Activated naive CD4-positive, alpha-beta T cell treated with Interleukin-2 at 50 U/mL for 16 hours (primary cell): Measurements from ENCODE around the gene GPR68.
"Not testable (repeated sequence)": the region's sequence is repeated elsewhere in the genome, so short reads cannot be mapped to it uniquely, and the experiment has no call there.

Source experiments
- DNase-seq: peaks from one replicate; pipeline ENCODE4 v3.0.0-alpha.2; 2020

Gene GPR68

GRCh38 chr14:91272341-91273272, 28.1 kb upstream of the GPR68 start:
- DNase-seq: no peak

GRCh38 chr14:91271639-91272038, 27.1 kb upstream of the GPR68 start:
- DNase-seq: no peak

DNA sequence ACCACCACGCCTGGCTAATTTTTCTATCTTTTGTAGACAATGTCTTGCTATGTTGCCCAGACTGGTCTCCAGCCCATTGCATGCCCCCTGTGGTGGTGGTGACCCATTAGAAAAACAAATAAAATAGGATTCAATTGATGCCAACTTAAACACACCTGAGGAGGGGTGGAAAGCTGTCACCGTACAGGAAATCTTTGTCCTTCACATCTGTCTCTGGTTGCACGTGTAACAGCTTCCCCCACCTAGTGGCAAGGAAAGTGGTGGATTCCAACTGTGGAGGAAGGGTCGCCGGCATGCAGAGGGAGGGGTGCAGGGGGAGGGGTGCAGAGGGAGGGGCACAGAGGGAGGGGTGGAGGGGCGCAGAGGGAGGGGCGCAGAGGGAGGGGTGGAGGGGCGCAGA, 26.1 kb upstream of the GPR68 start:
- DNase-seq: no peak

- no peak for DNase-seq
Measured at GRCh38 chr14:91270188-91270587, 25.7 kb upstream of the GPR68 start.

DNA sequence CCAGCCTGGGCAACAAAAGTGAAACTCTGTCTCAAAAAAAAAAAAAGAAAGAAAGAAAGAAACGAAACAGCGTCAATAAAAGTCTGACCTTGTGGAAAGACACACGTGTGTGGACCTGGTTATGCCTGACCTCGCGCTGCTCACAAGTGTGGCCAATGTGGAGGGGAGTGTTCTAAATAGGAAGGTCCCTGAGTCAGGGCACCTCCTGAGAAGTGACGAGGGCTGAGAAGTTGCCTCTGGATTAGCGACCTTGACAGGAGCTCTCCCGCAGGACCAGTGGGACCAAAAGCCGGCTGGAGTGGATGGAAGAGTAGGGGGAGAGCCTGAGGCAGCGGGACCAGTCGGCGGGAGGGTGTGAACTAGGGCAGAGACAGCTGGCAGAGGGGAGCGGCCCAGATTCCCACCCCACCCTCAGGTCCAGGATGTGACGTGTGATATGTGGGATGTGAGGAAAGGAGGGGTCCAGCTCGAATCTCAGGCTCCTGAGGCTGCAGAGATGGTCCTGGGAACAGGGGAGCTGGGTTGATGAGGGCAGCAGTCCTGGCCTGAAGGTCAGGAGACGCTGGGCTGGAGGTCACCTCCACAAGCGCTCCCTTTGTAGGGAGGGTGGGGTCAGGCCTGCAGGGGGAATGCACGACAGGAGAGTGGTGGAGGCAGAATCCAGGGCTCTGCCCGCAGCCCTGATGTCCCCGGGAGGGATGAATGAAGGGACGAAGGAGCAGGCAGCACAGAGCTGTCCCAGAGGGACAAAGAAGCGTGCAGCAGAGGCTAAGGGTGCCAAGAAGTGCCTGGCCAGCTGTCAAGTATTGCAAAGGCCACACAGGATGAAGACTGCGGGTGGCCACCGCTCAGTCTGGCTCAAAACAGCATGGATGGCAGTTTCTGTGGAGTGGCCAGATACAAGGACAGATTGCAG, 24.8 kb upstream of the GPR68 start:
- no peak for DNase-seq

DNA sequence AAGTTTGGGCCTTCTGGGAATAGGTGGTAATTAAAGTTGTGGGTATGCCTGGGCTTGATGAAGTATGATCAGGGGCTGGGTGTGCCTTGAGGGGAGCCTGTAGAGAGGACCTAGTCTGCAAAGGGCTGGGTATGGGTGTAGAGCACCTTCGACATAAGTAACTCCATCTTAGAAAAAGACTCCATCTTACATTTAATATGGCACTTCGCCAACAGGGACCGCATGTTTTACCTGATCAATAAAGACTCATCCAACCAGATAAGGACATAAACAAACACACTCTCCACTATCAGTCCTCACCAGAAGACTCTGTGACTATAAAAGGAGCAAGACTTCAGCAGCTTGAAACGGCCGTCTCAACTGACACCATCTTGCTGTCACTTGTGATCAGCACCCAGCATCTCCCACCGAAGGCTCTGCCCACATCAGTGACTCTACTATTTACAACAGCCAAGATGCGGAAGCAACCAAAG, 23.5 kb upstream of the GPR68 start:
- no peak for DNase-seq

DNA sequence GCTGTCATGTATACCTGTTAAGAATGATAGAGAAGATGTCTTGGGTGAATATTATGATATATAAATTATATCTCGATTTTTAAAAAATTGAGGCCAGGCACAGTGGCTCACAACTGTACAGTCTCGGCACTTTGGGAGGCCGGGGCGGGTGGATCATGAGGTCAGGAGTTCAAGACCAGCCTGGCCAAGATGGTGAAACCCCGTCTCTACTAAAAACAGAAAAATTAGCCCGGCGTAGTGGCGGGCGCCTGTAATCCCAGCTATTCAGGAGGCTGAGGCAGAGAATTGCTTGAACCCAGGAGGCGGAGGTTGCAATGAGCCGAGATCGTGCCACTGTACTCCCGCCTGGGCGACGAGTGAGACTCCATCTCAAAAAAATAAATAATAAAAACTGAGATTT, 21.8 kb upstream of the GPR68 start:
- not testable (repeated sequence) for DNase-seq

DNA sequence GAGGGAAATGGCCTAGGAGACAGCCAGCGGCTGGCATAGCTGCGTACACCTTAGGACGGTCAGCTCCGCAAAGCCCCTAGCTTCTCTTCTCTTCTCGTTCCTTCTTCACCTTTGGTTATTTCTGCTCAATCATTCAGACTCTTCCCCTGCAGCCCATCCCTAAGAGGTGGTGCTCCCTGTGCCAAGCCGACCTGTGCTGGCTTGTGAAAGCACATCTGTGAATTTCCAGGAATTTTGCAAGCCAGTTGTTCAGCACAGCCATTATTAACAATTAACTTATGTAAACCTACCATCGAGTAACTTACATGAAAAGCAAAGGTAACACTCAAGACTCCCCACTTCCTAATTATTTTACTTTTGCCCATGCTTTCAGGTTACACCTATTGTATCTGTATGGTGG, 20.9 kb upstream of the GPR68 start:
- no peak for DNase-seq

GRCh38 chr14:91264151-91265150, 19.9 kb upstream of the GPR68 start:
- DNase-seq: no peak

DNA sequence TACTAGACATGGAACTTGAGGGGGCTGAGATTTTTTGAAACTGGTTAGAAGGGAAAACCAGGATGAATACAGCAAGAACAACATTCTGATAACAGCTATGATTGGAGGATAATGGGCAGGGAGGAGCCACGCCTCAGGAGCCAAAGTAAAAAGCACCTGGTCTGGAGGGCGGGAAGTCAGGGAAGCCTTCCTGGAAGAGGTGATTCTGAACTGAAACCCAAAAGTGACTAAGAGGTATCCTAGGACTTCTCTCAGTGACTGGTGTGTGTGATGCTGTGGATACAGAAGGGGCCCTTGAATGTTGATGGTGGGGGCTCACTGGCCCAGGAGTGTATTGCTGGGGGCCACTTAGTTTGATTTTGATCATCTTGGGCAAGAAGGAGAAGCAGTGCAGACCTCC, 18.8 kb upstream of the GPR68 start:
- DNase-seq: no peak

- DNase-seq: no peak
Measured at GRCh38 chr14:91261986-91262549, 17.6 kb upstream of the GPR68 start.

GRCh38 chr14:91261115-91261514, 16.6 kb upstream of the GPR68 start:
- peak; percentile 64 for DNase-seq

- DNase-seq: no peak
Measured at GRCh38 chr14:91258876-91259275, 14.4 kb upstream of the GPR68 start.

- no peak for DNase-seq
Measured at GRCh38 chr14:91258011-91258618, 13.6 kb upstream of the GPR68 start.

- DNase-seq: no peak
Measured at GRCh38 chr14:91257328-91258010, 13.0 kb upstream of the GPR68 start.

DNA sequence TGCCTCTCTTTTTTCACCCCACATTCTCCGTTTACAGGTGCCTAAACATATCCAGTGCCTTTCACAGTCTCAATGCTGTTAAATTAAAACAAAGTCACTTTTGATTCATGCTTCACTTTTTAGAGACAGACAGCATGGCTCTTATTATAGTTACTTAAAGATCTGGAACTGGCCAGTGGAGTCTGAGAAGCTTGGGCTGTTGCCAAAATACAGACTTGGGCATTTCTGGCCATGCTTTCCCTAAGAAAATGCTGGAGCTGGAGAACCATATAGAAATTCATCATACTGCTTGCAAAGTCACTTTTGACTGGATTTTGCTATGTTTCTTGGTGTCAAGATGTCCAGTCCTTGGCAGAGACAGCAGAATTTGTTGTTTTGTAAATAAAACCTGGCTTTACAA, 12.2 kb upstream of the GPR68 start:
- DNase-seq: no peak

- DNase-seq: no peak
Measured at GRCh38 chr14:91255026-91255695, 10.7 kb upstream of the GPR68 start.

- DNase-seq: no peak
Measured at GRCh38 chr14:91254461-91254860, 10.0 kb upstream of the GPR68 start.

DNA sequence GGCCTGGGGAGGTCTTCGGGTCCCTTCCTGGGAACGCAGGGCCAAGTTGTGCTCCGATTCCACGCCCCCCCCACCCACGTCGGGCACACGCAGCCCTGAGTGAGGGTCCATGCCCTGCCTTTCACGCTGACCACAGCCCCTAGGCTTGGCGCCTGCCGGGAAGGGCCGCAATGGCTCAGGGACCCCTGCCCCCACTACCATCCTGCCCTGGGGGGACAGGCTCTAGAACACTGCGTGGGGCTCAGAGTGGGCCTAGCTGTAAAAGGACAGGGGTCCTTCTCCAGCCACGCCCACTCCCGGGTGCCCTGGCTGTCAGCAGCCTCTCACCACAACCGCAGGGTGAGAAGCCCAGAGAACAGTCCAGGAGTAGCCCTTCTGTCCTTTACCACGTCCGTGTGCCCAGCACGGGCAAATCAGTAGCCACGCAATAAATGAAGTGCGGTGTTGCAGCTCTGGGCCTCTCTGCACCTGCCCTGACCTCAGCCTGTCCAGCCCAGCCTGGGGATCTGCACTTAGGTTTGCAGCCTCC, 9.4 kb upstream of the GPR68 start:
- no peak for DNase-seq
